IMR-90 (cell line): ENCODE measurements around the gene RIT1. TPM values are rescaled to one million over a fixed set of nuclear protein-coding genes. Genes with fewer than 3 reads are reported as not detected.
A peak's percentile ranks its signal among the peaks of the same experiment; 100 is the strongest.

Experiments
- ATAC-seq: fragments of 200-7000 bp; cut with Tn5 transposase; 2 replicates; pipeline ENCODE4 v1.9.1; 2020; ENCODE audit warnings: low read depth, mild to moderate bottlenecking, moderate library complexity
- BruUV-seq: library from RNA; stranded (reverse); fragments of 400-500 nt; replicated peaks from 2 replicates; lab custom pipeline; 2021; lab: Mats Ljungman, UMichigan
- CTCF ChIA-PET: fragments of 300-600 bp; formaldehyde crosslinking; extraction: SDS; loops from one replicate; lab custom pipeline; 2021; ENCODE audit warnings: antibody characterized with exemption; lab: Yijun Ruan, JAX
- POLR2A ChIA-PET: fragments of 300-600 bp; sonication (Branson Sonifier 250); formaldehyde crosslinking; loops from one replicate; lab custom pipeline; 2022; ENCODE audit warnings: antibody characterized with exemption; ENCODE audit not compliant: unreplicated experiment; lab: Charles Lee
- DNase-seq: peaks from one replicate; pipeline ENCODE4 v3.0.0; 2013
- H2AFZ ChIP-seq: replicated peaks from 2 replicates; pipeline ENCODE3; 2013; ENCODE audit warnings: low read length, mild to moderate bottlenecking; ENCODE audit not compliant: poor library complexity
- H2AK5ac ChIP-seq: 2 replicates; pipeline ENCODE4 v1.6.1; 2013; ENCODE audit warnings: low read depth, low read length, inconsistent platforms
- H2AK9ac ChIP-seq: replicated peaks from 2 replicates; pipeline ENCODE3; 2013; ENCODE audit warnings: mild to moderate bottlenecking, low read depth, low read length, moderate library complexity; ENCODE audit not compliant: poor library complexity
- H2BK120ac ChIP-seq: 2 replicates; pipeline ENCODE4 v1.6.1; 2013; ENCODE audit warnings: low read depth, low read length, inconsistent platforms
- H2BK15ac ChIP-seq: 3 replicates; pipeline ENCODE4 v1.6.1; 2013; ENCODE audit warnings: low read depth, low read length, inconsistent platforms
- H2BK20ac ChIP-seq: 2 replicates; pipeline ENCODE4 v1.6.1; 2013; ENCODE audit warnings: low read depth, mild to moderate bottlenecking, inconsistent platforms, low read length, moderate library complexity
- H2BK5ac ChIP-seq: 2 replicates; pipeline ENCODE4 v1.6.1; 2013; ENCODE audit warnings: mild to moderate bottlenecking, low read depth, low read length, inconsistent platforms; ENCODE audit not compliant: poor library complexity, severe bottlenecking
- H3K14ac ChIP-seq: replicated peaks from 2 replicates; pipeline ENCODE4 v1.6.1; 2013; ENCODE audit warnings: low read depth, low read length, inconsistent platforms
- H3K18ac ChIP-seq: 2 replicates; pipeline ENCODE4 v1.6.1; 2013; ENCODE audit warnings: low read depth, low read length, control low read depth
- H3K23ac ChIP-seq: 2 replicates; pipeline ENCODE4 v1.6.1; 2013; ENCODE audit warnings: low read depth, low read length, inconsistent platforms
- H3K27ac ChIP-seq: 2 replicates; pipeline ENCODE4 v1.5.1; 2013; ENCODE audit warnings: mild to moderate bottlenecking, control low read depth, low read length; ENCODE audit not compliant: insufficient read depth
- H3K27me3 ChIP-seq: 2 replicates; pipeline ENCODE4 v1.6.1; 2013; ENCODE audit warnings: low read length; ENCODE audit not compliant: control insufficient read depth, insufficient read depth
- H3K36me3 ChIP-seq: 2 replicates; pipeline ENCODE4 v1.6.1; 2013; ENCODE audit warnings: low read length, mixed read lengths; ENCODE audit not compliant: control insufficient read depth, insufficient read depth
- H3K4ac ChIP-seq: 2 replicates; pipeline ENCODE4 v1.6.1; 2013; ENCODE audit warnings: low read depth, low read length, inconsistent platforms
- H3K4me1 ChIP-seq: 2 replicates; pipeline ENCODE4 v1.6.1; 2013; ENCODE audit warnings: low read length, mixed read lengths; ENCODE audit not compliant: control insufficient read depth, insufficient read depth
- H3K4me2 ChIP-seq: 2 replicates; pipeline ENCODE4 v1.6.1; 2013; ENCODE audit warnings: low read depth, mild to moderate bottlenecking, control low read depth, low read length, moderate library complexity
- H3K4me3 ChIP-seq: 2 replicates; pipeline ENCODE4 v1.5.1; 2013; ENCODE audit warnings: low read depth, mild to moderate bottlenecking, control low read depth, low read length, moderate library complexity; ENCODE audit not compliant: insufficient read depth
- H3K56ac ChIP-seq: 2 replicates; pipeline ENCODE4 v1.6.1; 2013; ENCODE audit warnings: low read length, inconsistent platforms; ENCODE audit not compliant: insufficient read depth; ENCODE audit errors: extremely low read depth
- H3K79me1 ChIP-seq, 2 experiments: 2 replicates each; pipeline ENCODE4 v1.6.1; 2013; ENCODE audit warnings: low read length in 2 of 2, inconsistent platforms in 1 of 2, low read depth in 1 of 2
- H3K9ac ChIP-seq: 2 replicates; pipeline ENCODE4 v1.6.1; 2013; ENCODE audit warnings: low read depth, low read length, control low read depth
- H3K9me1 ChIP-seq: 2 replicates; pipeline ENCODE4 v1.6.1; 2013; ENCODE audit warnings: low read length, inconsistent platforms; ENCODE audit not compliant: insufficient read depth
- H3K9me3 ChIP-seq: 2 replicates; pipeline ENCODE4 v1.6.1; 2013; ENCODE audit warnings: low read length; ENCODE audit not compliant: control insufficient read depth, insufficient read depth
- H4K20me1 ChIP-seq: 2 replicates; pipeline ENCODE4 v1.6.1; 2013; ENCODE audit warnings: low read length, inconsistent platforms; ENCODE audit not compliant: insufficient read depth
- H4K5ac ChIP-seq: 2 replicates; pipeline ENCODE4 v1.6.1; 2013; ENCODE audit warnings: mild to moderate bottlenecking, low read depth, low read length, control low read depth
- H4K8ac ChIP-seq, 2 experiments: 2 replicates each; pipeline ENCODE4 v1.6.1; 2013; ENCODE audit warnings: low read depth in 2 of 2, low read length in 2 of 2, control low read depth in 1 of 2, inconsistent platforms in 1 of 2
- H4K91ac ChIP-seq: 2 replicates; pipeline ENCODE4 v1.6.1; 2013; ENCODE audit warnings: low read depth, low read length, inconsistent platforms; ENCODE audit not compliant: insufficient read depth
- BHLHE40 ChIP-seq: fragments of 150-350 bp; IDR thresholded peaks from 2 replicates; pipeline ENCODE4 v1.6.1; 2016; ENCODE audit warnings: mild to moderate bottlenecking, low read depth, low read length
- CTCF ChIP-seq: conservative IDR thresholded peaks from 2 replicates; pipeline ENCODE4 v1.5.1; 2012; ENCODE audit warnings: mild to moderate bottlenecking, low read depth, low read length, improper control_type of control experiment
- FOS ChIP-seq: fragments of 150-350 bp; IDR thresholded peaks from 2 replicates; pipeline ENCODE4 v1.6.1; 2016; ENCODE audit warnings: low read depth, low read length
- MAFK ChIP-seq: IDR thresholded peaks from 2 replicates; pipeline ENCODE4 v1.6.1; 2012; ENCODE audit warnings: low read depth, low read length, improper control_type of control experiment
- MAZ ChIP-seq: IDR thresholded peaks from 2 replicates; pipeline ENCODE4 v1.6.1; 2012; ENCODE audit warnings: low read depth, mild to moderate bottlenecking, low read length, improper control_type of control experiment, moderate library complexity, borderline replicate concordance
- POLR2A ChIP-seq: IDR thresholded peaks from 2 replicates; pipeline ENCODE4 v1.6.1; 2012; ENCODE audit warnings: mild to moderate bottlenecking, low read depth, low read length
- RAD21 ChIP-seq: IDR thresholded peaks from 2 replicates; pipeline ENCODE4 v1.6.1; 2012; ENCODE audit warnings: low read length, improper control_type of control experiment
- RCOR1 ChIP-seq: IDR thresholded peaks from 2 replicates; pipeline ENCODE4 v1.6.1; 2012; ENCODE audit warnings: mild to moderate bottlenecking, low read length, improper control_type of control experiment; ENCODE audit not compliant: insufficient replicate concordance
- RFX5 ChIP-seq: IDR thresholded peaks from 2 replicates; pipeline ENCODE4 v1.8.0; 2012; ENCODE audit warnings: low read depth, mild to moderate bottlenecking, low read length, moderate library complexity
- SMC3 ChIP-seq: fragments of 150-350 bp; IDR thresholded peaks from 2 replicates; pipeline ENCODE4 v1.6.1; 2016; ENCODE audit warnings: low read depth, mild to moderate bottlenecking, antibody characterized with exemption, low read length, moderate library complexity
- USF2 ChIP-seq: fragments of 150-350 bp; IDR thresholded peaks from 2 replicates; pipeline ENCODE4 v1.6.1; 2017; ENCODE audit warnings: mild to moderate bottlenecking, antibody characterized with exemption, low read length, low read depth
- WGBS, 2 experiments: methylation state at CpG; one replicate each; pipeline versions ENCODE4 v1.1.5 to v1.1.7; 2013; ENCODE audit warnings: missing lambda C conversion rate in 2 of 2; ENCODE audit not compliant: insufficient read length in 1 of 2; ENCODE audit errors: extremely low coverage in 2 of 2; 5-methylcytosine and 5-hydroxymethylcytosine counted together
- dilution Hi-C: fragments of 300-500 bp; cut with HindIII; formaldehyde crosslinking; loops from one replicate; pipeline ENCODE4 v1.14.3; 2018; ENCODE audit warnings: low sequenced_read_pairs; ENCODE audit not compliant: unreplicated experiment
- in situ Hi-C: fragments of 300-500 bp; cut with MboI; formaldehyde crosslinking; loops from 3 replicates; pipeline ENCODE4 v1.14.3; 2019; ENCODE audit warnings: low sequenced_read_pairs, inconsistent platforms, mixed read lengths
- intact Hi-C: fragments of 100-400 bp; cut with micrococcal nuclease; formaldehyde crosslinking; loops from 2 replicates; pipeline ENCODE4 v1.10.0; 2022
- polyA plus RNA-seq, 3 experiments: library from polyadenylated mRNA; depleted of rRNA; stranded (reverse); fragments of >200 nt; gene quantifications; 2 replicates each; pipeline ENCODE4 v1.2.3, GENCODE V29; 2012; ENCODE audit warnings: low replicate concordance in 1 of 3
- total RNA-seq: library from RNA; depleted of rRNA; stranded (reverse); fragments of >200 nt; gene quantifications from 2 replicates; pipeline ENCODE4 v1.2.3, GENCODE V29; 2012

RIT1 gene
- total and polyA plus RNA-seq, 2 of the 4 experiments (the other 2 are of a cell fraction), result 29.6 to 46.8 TPM

GRCh38 chr1:155934936-155935590 is 23.9 kb upstream of the RIT1 start (continued):
- TF ChIP-seq MAFK (no peak), POLR2A (no peak)

GRCh38 chr1:155934097-155934935 is 23.2 kb upstream of the RIT1 start, which contains the start of gene KHDC4:
TSS of gene KHDC4 (minus strand) at chr1:155934413. CDS start at chr1:155934373, 40 bp downstream.
- peaks cover 0 to 43% of the 10 kb centered on the region in 2 experiments; a peak in 3 of 4 replicates for H3K79me1 ChIP-seq
- H3K36me3 ChIP-seq, result peaks cover 26% of the 10 kb centered on the region
- peak within 1 kb of the TSS; percentile 10; the same call in 1 of the 3 replicates for H2BK15ac ChIP-seq
- CTCF ChIA-PET, result interaction anchor here (1.6 kb wide), 1 partner anchor 55 kb away, joined by 6 read pairs; no protein-coding TSS in a partner anchor
- H3K27me3 ChIP-seq, result no peaks in the 10 kb centered on the region
- H3K9me1 ChIP-seq, result 0 out of 2 replicates have a peak, but pooled peaks cover 2% of the 10 kb centered on the region
- peaks cover 37% of the 10 kb centered on the region for H4K20me1 ChIP-seq
- peak within 1 kb of the TSS; percentile 98 for H2AK5ac ChIP-seq
- peak within 1 kb of the TSS; percentile 86 for H2BK5ac ChIP-seq
- peak within 1 kb of the TSS; percentile 90 for H3K56ac ChIP-seq
- peak within 1 kb of the TSS; percentile 51 for H2BK120ac ChIP-seq
- peak within 1 kb of the TSS; percentile 78 for H3K4me3 ChIP-seq
- ATAC-seq (peak; percentile 90), DNase-seq (peak; percentile 99)
- POLR2A ChIA-PET, result interaction anchor here (0.6 to 1.1 kb wide), 2 partner anchors 44 to 83 kb away, joined by 3 to 15 read pairs; partner anchors contain the start of gene ARHGEF2
- H4K91ac ChIP-seq, result peak within 1 kb of the TSS; percentile 85
- H3K4me1 ChIP-seq, result peaks cover 7% of the 10 kb centered on the region
- H2AFZ ChIP-seq, result peak within 1 kb of the TSS; percentile 72
- H4K5ac ChIP-seq, result peak within 1 kb of the TSS; percentile 84
- dilution Hi-C loops (no loop called here), in situ Hi-C loops (no loop called here), intact Hi-C loops (no loop called here)
- BruUV-seq, result no TSS peak
- no peaks in the 10 kb centered on the region for H3K9me3 ChIP-seq
- peak within 1 kb of the TSS; percentile 94 for H3K9ac ChIP-seq
- peak within 1 kb of the TSS; percentile 97 for H3K4ac ChIP-seq
- H3K4me2 ChIP-seq, result peak within 1 kb of the TSS; percentile 98
- H3K18ac ChIP-seq, result peak within 1 kb of the TSS; percentile 54
- H2BK20ac ChIP-seq, result no peak within 1 kb of the TSS
- peak within 1 kb of the TSS; percentile 91 to 97 for H4K8ac ChIP-seq
- peak within 1 kb of the TSS; percentile 97 for H2AK9ac ChIP-seq
- peak within 1 kb of the TSS; percentile 93 for H3K27ac ChIP-seq
- 1% methylated on average over 22 of the region's 50 CpGs; no CpG with 5 or more reads in 1 of the 2 experiments for WGBS, 2 experiments
- peak within 1 kb of the TSS; percentile 96 for H3K14ac ChIP-seq
- peak within 1 kb of the TSS; percentile 91 for H3K23ac ChIP-seq
- no peak for TF ChIP-seq BHLHE40
- no peak; the same call in 1 of the 2 replicates for TF ChIP-seq RAD21
- TF ChIP-seq RFX5, result no peak
- TF ChIP-seq MAZ, result no peak; the same call in 1 of the 2 replicates
- TF ChIP-seq FOS, result no peak
- TF ChIP-seq SMC3, result no peak
- TF ChIP-seq RCOR1, result no peak
- no peak for TF ChIP-seq USF2
- peak; percentile 98 for TF ChIP-seq POLR2A
- 0 out of 2 replicates have a peak, but pooled peaks have one; percentile 11 for TF ChIP-seq CTCF
- 0 out of 2 replicates have a peak, but pooled peaks have one; percentile 13 for TF ChIP-seq MAFK
